CD4-positive, alpha-beta T cell (primary cell): ENCODE results near the gene TIGIT. TPM values are rescaled to one million over a fixed set of nuclear protein-coding genes. Genes with fewer than 3 reads are reported as not detected.
A peak's percentile ranks its signal among the peaks of the same experiment; 100 is the strongest.

Experiments
- ATAC-seq: fragments of 200-7000 bp; cut with Tn5 transposase; one replicate; pipeline ENCODE4 v1.10.0; 2022; ENCODE audit warnings: mild to moderate bottlenecking; ENCODE audit not compliant: poor library complexity
- CTCF ChIA-PET: fragments of 350-600 bp; sonication (Branson Sonifier 250); formaldehyde crosslinking; loops from one replicate; lab custom pipeline; 2021; ENCODE audit warnings: antibody characterized with exemption, inconsistent platforms; lab: Charles Lee
- POLR2A ChIA-PET: fragments of 350-600 bp; sonication (Branson Sonifier 250); formaldehyde crosslinking; loops from one replicate; lab custom pipeline; 2021; ENCODE audit warnings: antibody characterized with exemption, inconsistent platforms; lab: Charles Lee
- DNase-seq, 14 experiments: peaks; one replicate each; pipeline ENCODE4 v3.0.0-alpha.2; 2013 to 2020; ENCODE audit warnings: mixed read lengths in 2 of 14
- H3K27ac ChIP-seq, 2 donors: one replicate each; pipeline versions ENCODE4 v1.5.1 to v1.7.0; 2013; ENCODE audit warnings: low read length in 2 of 2, low read depth in 1 of 2, mild to moderate bottlenecking in 1 of 2
- H3K27me3 ChIP-seq, 2 experiments: 1 replicate in 1 of 2; 2 replicates in 1 of 2; pipeline versions ENCODE4 v1.6.1 to v1.7.0; 2013; ENCODE audit warnings: low read length in 2 of 2, control low read depth in 1 of 2, mild to moderate bottlenecking in 1 of 2, moderate library complexity in 1 of 2; ENCODE audit not compliant: insufficient read depth in 2 of 2, control insufficient read depth in 1 of 2
- H3K36me3 ChIP-seq: one replicate; pipeline ENCODE4 v1.6.1; 2013; ENCODE audit warnings: low read length, control low read depth; ENCODE audit not compliant: insufficient read depth
- H3K4me1 ChIP-seq: one replicate; pipeline ENCODE4 v1.6.1; 2013; ENCODE audit warnings: low read length, control low read depth; ENCODE audit not compliant: insufficient read depth
- H3K4me3 ChIP-seq: one replicate; pipeline ENCODE4 v1.5.1; 2013; ENCODE audit warnings: mild to moderate bottlenecking, low read length, moderate library complexity
- H3K9me3 ChIP-seq, 2 experiments: 1 replicate in 1 of 2; 2 replicates in 1 of 2; pipeline versions ENCODE4 v1.6.1 to v1.7.0; 2013; ENCODE audit warnings: low read length in 2 of 2, mild to moderate bottlenecking in 2 of 2, control low read depth in 1 of 2, moderate library complexity in 1 of 2; ENCODE audit not compliant: control insufficient read depth in 1 of 2, insufficient read depth in 1 of 2
- H3K27ac Mint-ChIP-seq: one replicate; pipeline ENCODE4 v1.8.0; 2020; ENCODE audit warnings: mixed read lengths
- H3K27me3 Mint-ChIP-seq: one replicate; pipeline ENCODE4 v1.8.0; 2021; ENCODE audit warnings: mixed read lengths
- H3K36me3 Mint-ChIP-seq: one replicate; pipeline ENCODE4 v1.8.0; 2021; ENCODE audit warnings: low read depth, mixed read lengths
- H3K4me1 Mint-ChIP-seq: one replicate; pipeline ENCODE4 v1.8.0; 2021; ENCODE audit warnings: low read depth, mixed read lengths
- H3K4me3 Mint-ChIP-seq: one replicate; pipeline ENCODE4 v1.8.0; 2020; ENCODE audit warnings: mild to moderate bottlenecking, mixed read lengths
- H3K9me3 Mint-ChIP-seq: one replicate; pipeline ENCODE4 v1.8.0; 2020; ENCODE audit warnings: mixed read lengths
- intact Hi-C, 2 experiments: fragments of 100-400 bp; cut with DNase I in 1 of 2; cut with micrococcal nuclease in 1 of 2; formaldehyde crosslinking; loops; one replicate each; pipeline versions ENCODE4 v1.15.1 to v1.9.0; 2023 to 2025; cut with DNase I, micrococcal nuclease
- polyA plus RNA-seq, 2 donors: library from polyadenylated mRNA; unstranded; fragments of 120-200 nt; gene quantifications; one replicate each; pipeline ENCODE4 v1.2.1, GENCODE V29; 2013
- total RNA-seq, 174 experiments: library from RNA in 2 of 174; stranded (reverse) in 2 of 174; gene quantifications; one replicate each; pipeline ENCODE4 v1.2.3 and lab custom pipeline; 2021 to 2026
- TF ChIP-seq, protein P1 (sequence below): fragments of 200-600 bp; IDR thresholded peaks from one replicate; pipeline ENCODE4 v1.8.0; 2022; ENCODE audit warnings: antibody characterized with exemption, mild to moderate bottlenecking

The TIGIT gene
- 1 to 10 TPM; 3.5 to 4.2 TPM for total RNA-seq
- 38.0 TPM for polyA plus RNA-seq (2013, experiment 1 of 2)
- polyA plus RNA-seq (2013, experiment 2 of 2) = 51.4 TPM
- 29.7 to 351 (median 75.1) reads per million in 172 experiments for total RNA-seq (lab: John Stamatoyannopoulos, UW)

DNA sequence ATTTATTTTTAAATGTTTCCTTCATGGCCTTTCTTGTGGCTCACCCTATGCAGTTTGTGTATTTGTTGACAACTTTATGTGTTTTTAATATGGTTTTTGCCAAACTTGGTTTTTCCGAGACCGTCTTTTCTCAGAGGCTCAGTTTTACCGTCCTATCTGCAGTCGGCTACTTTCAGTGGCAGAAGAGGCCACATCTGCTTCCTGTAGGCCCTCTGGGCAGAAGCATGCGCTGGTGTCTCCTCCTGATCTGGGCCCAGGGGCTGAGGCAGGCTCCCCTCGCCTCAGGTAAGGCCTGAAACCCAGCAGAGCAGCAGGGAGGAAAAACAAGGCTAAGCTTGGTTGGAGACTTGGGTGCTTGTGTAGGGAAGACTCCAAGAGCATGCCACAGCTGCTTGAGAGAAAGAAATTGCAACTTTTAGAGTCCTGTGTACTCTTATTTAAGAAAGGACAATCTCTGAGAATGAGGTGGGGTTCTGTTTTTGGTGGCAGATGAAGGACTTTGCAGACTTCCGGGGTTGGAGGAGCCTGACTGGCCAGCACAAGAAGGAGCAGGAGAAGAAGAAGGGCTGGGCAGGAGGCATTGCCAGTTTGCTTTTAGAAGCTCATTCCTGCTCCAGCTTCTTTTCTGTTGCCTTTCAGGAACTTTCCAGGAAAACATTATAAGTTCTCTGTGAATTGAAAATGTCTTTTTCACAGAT lies at the start of gene TIGIT:
Gene TIGIT, plus strand, starts transcription at position 191 of the 698 bp plus-strand sequence. Its CDS starts 34 bp downstream, at position 225.
- ChIA-PET POLR2A (interaction anchor here (1.1 to 3.1 kb wide), 4 partner anchors 11 to 131 kb away, joined by 3 to 16 read pairs (median 6); no protein-coding TSS in a partner anchor), CTCF (interaction anchor here (1.2 to 5.2 kb wide), 2 partner anchors 125 to 140 kb away, joined by 5 to 25 read pairs; no protein-coding TSS in a partner anchor)
- Histone ChIP-seq H3K27me3 (no peaks in the 10 kb centered on the region), H3K4me1 (peaks cover 58% of the 10 kb centered on the region), H3K9me3 (no peaks in the 10 kb centered on the region), H3K4me3 (peak within 1 kb of the TSS; percentile 49), H3K27ac (peak within 1 kb of the TSS; percentile 26 to 41), H3K36me3 (no peaks in the 10 kb centered on the region)
- Mint-ChIP-seq H3K27ac (peak within 1 kb of the TSS; percentile 78), H3K36me3 (no peaks in the 10 kb centered on the region), H3K4me1 (peaks cover 30% of the 10 kb centered on the region), H3K9me3 (no peaks in the 10 kb centered on the region), H3K27me3 (no peaks in the 10 kb centered on the region), H3K4me3 (peak within 1 kb of the TSS; percentile 66)
- DNase-seq = peak in 1 of 14 experiments; percentile 51
- TF ChIP-seq, protein P1, sequence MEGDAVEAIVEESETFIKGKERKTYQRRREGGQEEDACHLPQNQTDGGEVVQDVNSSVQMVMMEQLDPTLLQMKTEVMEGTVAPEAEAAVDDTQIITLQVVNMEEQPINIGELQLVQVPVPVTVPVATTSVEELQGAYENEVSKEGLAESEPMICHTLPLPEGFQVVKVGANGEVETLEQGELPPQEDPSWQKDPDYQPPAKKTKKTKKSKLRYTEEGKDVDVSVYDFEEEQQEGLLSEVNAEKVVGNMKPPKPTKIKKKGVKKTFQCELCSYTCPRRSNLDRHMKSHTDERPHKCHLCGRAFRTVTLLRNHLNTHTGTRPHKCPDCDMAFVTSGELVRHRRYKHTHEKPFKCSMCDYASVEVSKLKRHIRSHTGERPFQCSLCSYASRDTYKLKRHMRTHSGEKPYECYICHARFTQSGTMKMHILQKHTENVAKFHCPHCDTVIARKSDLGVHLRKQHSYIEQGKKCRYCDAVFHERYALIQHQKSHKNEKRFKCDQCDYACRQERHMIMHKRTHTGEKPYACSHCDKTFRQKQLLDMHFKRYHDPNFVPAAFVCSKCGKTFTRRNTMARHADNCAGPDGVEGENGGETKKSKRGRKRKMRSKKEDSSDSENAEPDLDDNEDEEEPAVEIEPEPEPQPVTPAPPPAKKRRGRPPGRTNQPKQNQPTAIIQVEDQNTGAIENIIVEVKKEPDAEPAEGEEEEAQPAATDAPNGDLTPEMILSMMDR = no peak
- ATAC-seq = no peak
- intact Hi-C loops = loop anchor here (5.0 kb wide), 2 partner anchors 43 to 77 kb away; no protein-coding TSS in a partner anchor

DNA sequence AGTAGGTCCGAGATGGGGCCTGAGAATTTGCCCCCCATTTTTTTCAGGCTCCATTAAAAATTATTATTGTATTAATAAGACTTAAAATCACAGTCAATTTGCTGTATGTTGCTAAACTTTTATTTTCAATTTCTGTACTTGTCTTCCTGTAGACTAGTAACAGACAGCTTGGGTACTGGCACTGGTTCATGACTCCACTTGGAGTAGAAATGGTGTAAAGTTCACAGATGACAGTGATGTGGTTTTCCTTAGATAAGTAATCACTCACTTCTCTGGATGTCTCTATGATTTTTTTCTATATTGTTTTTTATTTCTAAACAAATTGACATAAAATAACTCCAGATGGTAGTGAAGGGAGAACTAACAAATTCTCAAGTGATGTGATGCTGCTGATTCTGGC lies 40.9 kb upstream of the TIGIT start:
- no peak for ATAC-seq
- no peak for DNase-seq
- Histone ChIP-seq H3K27ac (no peak overlapping the region), H3K27me3 (no peaks in the 10 kb centered on the region), H3K4me3 (no peak overlapping the region), H3K36me3 (no peaks in the 10 kb centered on the region), H3K4me1 (no peaks in the 10 kb centered on the region), H3K9me3 (no peaks in the 10 kb centered on the region)
- ChIA-PET POLR2A (no interaction called here), CTCF (interaction anchor here (1.0 kb wide), 1 partner anchor 38 kb away, joined by 3 read pairs; no protein-coding TSS in a partner anchor)
- H3K36me3 Mint-ChIP-seq = no peaks in the 10 kb centered on the region
- H3K27me3 Mint-ChIP-seq = no peaks in the 10 kb centered on the region
- no peak overlapping the region for H3K4me3 Mint-ChIP-seq
- peaks cover 6% of the 10 kb centered on the region for H3K9me3 Mint-ChIP-seq
- TF ChIP-seq, protein P1 = no peak
- H3K4me1 Mint-ChIP-seq = peaks cover 9% of the 10 kb centered on the region
- intact Hi-C loops = no loop called here
- peak overlapping the region; percentile 18 for H3K27ac Mint-ChIP-seq

GRCh38 chr3:114253505-114253904 lies 40.3 kb upstream of the TIGIT start:
- Mint-ChIP-seq H3K27ac (peak overlapping the region; percentile 18), H3K9me3 (peaks cover 4% of the 10 kb centered on the region), H3K36me3 (no peaks in the 10 kb centered on the region), H3K27me3 (no peaks in the 10 kb centered on the region), H3K4me3 (no peak overlapping the region), H3K4me1 (peaks cover 9% of the 10 kb centered on the region)
- DNase-seq (no peak), ATAC-seq (no peak)
- Histone ChIP-seq H3K4me3 (no peak overlapping the region), H3K27ac (no peak overlapping the region), H3K36me3 (no peaks in the 10 kb centered on the region), H3K4me1 (no peaks in the 10 kb centered on the region), H3K9me3 (no peaks in the 10 kb centered on the region), H3K27me3 (no peaks in the 10 kb centered on the region)
- ChIA-PET CTCF (interaction anchor here (1.0 kb wide), 1 partner anchor 37 kb away, joined by 3 read pairs; no protein-coding TSS in a partner anchor), POLR2A (no interaction called here)
- TF ChIP-seq, protein P1 = no peak
- intact Hi-C loops = no loop called here
